ENCODE results near the gene KCNIP4. TPM values are rescaled to one million over a fixed set of nuclear protein-coding genes. Genes with fewer than 3 reads are reported as not detected.

Gene KCNIP4
- polyA plus RNA-seq, 3 donors: 0.09 to 0.25 TPM; not detected in 1

DNA sequence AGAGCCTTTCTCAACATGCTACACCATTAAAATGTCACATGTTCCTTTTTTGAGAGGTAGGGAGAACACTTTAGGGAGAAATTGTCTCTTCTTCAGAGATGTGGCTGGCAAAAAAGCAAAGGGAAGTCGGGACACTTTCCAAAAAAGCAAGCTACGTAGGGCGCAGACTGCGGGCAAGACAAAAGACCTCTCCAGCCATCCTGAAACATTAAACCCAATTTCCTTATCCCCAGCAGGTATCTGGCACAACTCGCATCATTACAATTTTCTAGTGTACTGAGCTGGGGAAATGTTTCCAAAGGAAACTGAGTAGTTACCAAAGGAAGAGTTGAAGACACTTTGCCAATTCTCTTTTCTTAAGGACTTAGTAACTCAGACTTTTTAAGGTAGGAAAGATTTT, 1132.3 kb downstream of the KCNIP4 start:
- Histone ChIP-seq H3K9me3 (replicated peaks in 1 of 2; ENCODE audit: control insufficient read depth in 1 of 2, insufficient read depth in 1 of 2, low read length in 2 of 2) (peaks cover 0 to 5% of the 10 kb centered on the region in 2 donors), H3K27ac (ENCODE audit: low read depth in 1 of 2, low read length in 2 of 2) (no peak overlapping the region), H3K36me3 (replicated peaks in 1 of 2; ENCODE audit: control insufficient read depth in 1 of 2, insufficient read depth in 2 of 2, low read length in 2 of 2) (no peaks in the 10 kb centered on the region), H3K27me3 (ENCODE audit: control insufficient read depth in 2 of 2, insufficient read depth in 2 of 2, low read length in 2 of 2) (no peaks in the 10 kb centered on the region), H4K20me1 (ENCODE audit: insufficient read depth, low read length) (no peaks in the 10 kb centered on the region), H3K9ac (ENCODE audit: insufficient read depth, low read length, poor library complexity, severe bottlenecking) (no peak overlapping the region), H3K4me1 (ENCODE audit: control insufficient read depth in 1 of 2, insufficient read depth in 2 of 2, low read length in 2 of 2) (no peaks in the 10 kb centered on the region), H2AFZ (ENCODE audit: insufficient read depth, low read depth, low read length, poor library complexity, severe bottlenecking) (no peak overlapping the region), H3K4me3 (replicated peaks in 1 of 3; ENCODE audit: low read depth in 2 of 3, low read length in 3 of 3) (no peak overlapping the region), H3K4me2 (replicated peaks; ENCODE audit: extremely low read depth, low read length, poor library complexity, severe bottlenecking) (no peak overlapping the region), H3K79me2 (ENCODE audit: insufficient read depth, low read length) (no peaks in the 10 kb centered on the region)
- Mint-ChIP-seq H3K9me3 (peaks cover 0 to 5% (median 0%) of the 10 kb centered on the region in 7 donors), H3K4me3 (no peak overlapping the region), H3K27ac (no peak overlapping the region), H3K27me3 (ENCODE audit: low read depth in 3 of 3) (peaks cover 0 to 1% (median 0%) of the 10 kb centered on the region in 3 donors), H3K4me1 (no peaks in the 10 kb centered on the region), H3K36me3 (no peaks in the 10 kb centered on the region)
- intact Hi-C loops (cut with micrococcal nuclease): no loop called here
- DNase-seq: no peak
- WGBS (ENCODE audit: insufficient coverage): no CpG with 5 or more reads among the region's 5 CpGs
- TF ChIP-seq, protein P1, sequence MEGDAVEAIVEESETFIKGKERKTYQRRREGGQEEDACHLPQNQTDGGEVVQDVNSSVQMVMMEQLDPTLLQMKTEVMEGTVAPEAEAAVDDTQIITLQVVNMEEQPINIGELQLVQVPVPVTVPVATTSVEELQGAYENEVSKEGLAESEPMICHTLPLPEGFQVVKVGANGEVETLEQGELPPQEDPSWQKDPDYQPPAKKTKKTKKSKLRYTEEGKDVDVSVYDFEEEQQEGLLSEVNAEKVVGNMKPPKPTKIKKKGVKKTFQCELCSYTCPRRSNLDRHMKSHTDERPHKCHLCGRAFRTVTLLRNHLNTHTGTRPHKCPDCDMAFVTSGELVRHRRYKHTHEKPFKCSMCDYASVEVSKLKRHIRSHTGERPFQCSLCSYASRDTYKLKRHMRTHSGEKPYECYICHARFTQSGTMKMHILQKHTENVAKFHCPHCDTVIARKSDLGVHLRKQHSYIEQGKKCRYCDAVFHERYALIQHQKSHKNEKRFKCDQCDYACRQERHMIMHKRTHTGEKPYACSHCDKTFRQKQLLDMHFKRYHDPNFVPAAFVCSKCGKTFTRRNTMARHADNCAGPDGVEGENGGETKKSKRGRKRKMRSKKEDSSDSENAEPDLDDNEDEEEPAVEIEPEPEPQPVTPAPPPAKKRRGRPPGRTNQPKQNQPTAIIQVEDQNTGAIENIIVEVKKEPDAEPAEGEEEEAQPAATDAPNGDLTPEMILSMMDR (IDR thresholded peaks at IDR 0.05): no peak

DNA sequence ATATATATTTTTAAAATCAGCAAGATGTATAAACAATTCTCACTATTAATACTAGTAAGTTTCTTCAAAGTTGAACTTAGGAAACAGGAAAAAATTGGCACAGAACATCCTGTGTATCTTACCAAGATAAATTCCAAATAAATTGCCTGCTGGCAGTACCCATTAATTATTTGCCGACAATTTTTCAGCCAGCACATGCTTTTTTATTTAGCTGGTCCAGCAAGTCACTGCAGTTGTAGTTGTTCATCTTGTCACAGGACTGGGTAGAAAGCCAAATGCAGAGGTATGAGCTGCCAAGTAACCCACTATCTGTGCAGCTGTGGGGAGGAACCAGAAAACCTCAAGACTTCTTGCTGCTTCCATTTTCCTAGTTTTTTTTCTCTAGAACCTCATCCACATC, 1134.9 kb downstream of the KCNIP4 start:
- Histone ChIP-seq H3K4me2 (replicated peaks; ENCODE audit: extremely low read depth, low read length, poor library complexity, severe bottlenecking) (no peak overlapping the region), H3K27me3 (ENCODE audit: control insufficient read depth in 2 of 2, insufficient read depth in 2 of 2, low read length in 2 of 2) (no peaks in the 10 kb centered on the region), H4K20me1 (ENCODE audit: insufficient read depth, low read length) (no peaks in the 10 kb centered on the region), H3K4me3 (replicated peaks in 1 of 3; ENCODE audit: low read depth in 2 of 3, low read length in 3 of 3) (no peak overlapping the region), H3K79me2 (ENCODE audit: insufficient read depth, low read length) (no peaks in the 10 kb centered on the region), H3K27ac (ENCODE audit: low read depth in 1 of 2, low read length in 2 of 2) (no peak overlapping the region), H3K9ac (ENCODE audit: insufficient read depth, low read length, poor library complexity, severe bottlenecking) (no peak overlapping the region), H2AFZ (ENCODE audit: insufficient read depth, low read depth, low read length, poor library complexity, severe bottlenecking) (no peak overlapping the region), H3K36me3 (replicated peaks in 1 of 2; ENCODE audit: control insufficient read depth in 1 of 2, insufficient read depth in 2 of 2, low read length in 2 of 2) (no peaks in the 10 kb centered on the region), H3K9me3 (replicated peaks in 1 of 2; ENCODE audit: control insufficient read depth in 1 of 2, insufficient read depth in 1 of 2, low read length in 2 of 2) (no peaks in the 10 kb centered on the region), H3K4me1 (ENCODE audit: control insufficient read depth in 1 of 2, insufficient read depth in 2 of 2, low read length in 2 of 2) (no peaks in the 10 kb centered on the region)
- H3K27me3 Mint-ChIP-seq (ENCODE audit: low read depth in 3 of 3): peaks cover 0 to 1% (median 0%) of the 10 kb centered on the region in 3 donors
- H3K27ac Mint-ChIP-seq: no peak overlapping the region
- WGBS (ENCODE audit: insufficient coverage): 60% methylated on average over 1 of the region's 1 CpG
- H3K4me1 Mint-ChIP-seq: no peaks in the 10 kb centered on the region
- H3K4me3 Mint-ChIP-seq: no peak overlapping the region
- intact Hi-C loops (cut with micrococcal nuclease): no loop called here
- no peak for DNase-seq
- H3K9me3 Mint-ChIP-seq: peaks cover 0 to 5% (median 0%) of the 10 kb centered on the region in 7 donors
- TF ChIP-seq, protein P1 (IDR thresholded peaks at IDR 0.05): no peak
- H3K36me3 Mint-ChIP-seq: no peaks in the 10 kb centered on the region

Data from CD14-positive monocyte (primary cell).